AG10803 (cell line): ENCODE data around the gene BAAT.

Experiments used
- DNase-seq: peaks from one replicate; pipeline ENCODE4 v3.0.0; 2010; ENCODE audit warnings: low read depth
- H3K4me3 ChIP-seq: 2 replicates; pipeline ENCODE4 v1.5.1; 2011; ENCODE audit warnings: mild to moderate bottlenecking, low read length, control low read depth
- CTCF ChIP-seq: conservative IDR thresholded peaks from 2 replicates; pipeline ENCODE4 v1.5.1; 2011; ENCODE audit warnings: mild to moderate bottlenecking, low read length, control low read depth, inconsistent platforms

BAAT gene

GRCh38 chr9:101414839-101415238 lies 30.0 kb upstream of the BAAT start:
- no peak overlapping the region for H3K4me3 ChIP-seq
- DNase-seq, result no peak
- TF ChIP-seq CTCF, result no peak

GRCh38 chr9:101409079-101409477 lies 24.3 kb upstream of the BAAT start:
- DNase-seq, result peak; percentile 15
- TF ChIP-seq CTCF, result no peak
- no peak overlapping the region for H3K4me3 ChIP-seq

GRCh38 chr9:101408374-101409078 lies 23.7 kb upstream of the BAAT start:
- H3K4me3 ChIP-seq, result no peak overlapping the region
- no peak for TF ChIP-seq CTCF
- DNase-seq, result no peak

GRCh38 chr9:101403516-101404285 lies 18.9 kb upstream of the BAAT start:
- no peak for DNase-seq
- TF ChIP-seq CTCF, result no peak
- H3K4me3 ChIP-seq, result no peak overlapping the region

- no peak for TF ChIP-seq CTCF
- peak overlapping the region; percentile 10; the same call in 1 of the 2 replicates for H3K4me3 ChIP-seq
- no peak for DNase-seq
Observed at GRCh38 chr9:101400120-101400519, 15.3 kb upstream of the BAAT start.

- DNase-seq, result no peak
- no peak for TF ChIP-seq CTCF
- H3K4me3 ChIP-seq, result peak overlapping the region; percentile 81
Observed at GRCh38 chr9:101399643-101399970, 14.8 kb upstream of the BAAT start.
